ENCODE data around the gene ARIH1. TPM values are rescaled to one million over a fixed set of nuclear protein-coding genes. Genes with fewer than 3 reads are reported as not detected.

ARIH1 gene
- polyA plus RNA-seq, 3 donors, result 13.5 to 47.2 (median 14.4) TPM

DNA sequence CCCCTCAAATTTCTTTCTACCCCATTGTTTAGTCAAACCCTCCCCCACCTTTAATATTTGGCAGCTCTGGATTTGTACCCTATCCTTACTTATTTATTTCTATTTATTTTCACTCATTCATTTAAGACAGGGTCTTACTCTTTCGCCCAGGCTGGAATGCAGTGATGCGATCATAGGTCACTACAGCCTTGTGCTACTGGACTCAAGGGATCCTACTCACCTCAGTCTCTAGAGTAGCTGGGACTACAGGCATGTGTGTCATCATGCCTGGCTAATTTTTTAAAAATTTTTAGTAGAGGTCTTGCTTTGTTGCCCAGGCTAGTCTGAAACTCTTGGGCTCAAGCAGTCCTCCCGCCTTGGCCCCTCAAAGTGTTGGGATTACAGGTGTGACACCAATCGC is 35.4 kb downstream of the ARIH1 start:
- Mint-ChIP-seq H3K9me3 (peaks cover 0 to 6% (median 2%) of the 10 kb centered on the region in 7 donors), H3K27ac (peak overlapping the region in 1 of 7 donors; percentile 26), H3K36me3 (peaks cover 13 to 15% of the 10 kb centered on the region in 2 donors), H3K27me3 (ENCODE audit: low read depth in 3 of 3) (no peaks in the 10 kb centered on the region), H3K4me1 (peaks cover 11% of the 10 kb centered on the region), H3K4me3 (no peak overlapping the region)
- Histone ChIP-seq H3K9ac (ENCODE audit: insufficient read depth, low read length, poor library complexity, severe bottlenecking) (no peak overlapping the region), H3K36me3 (replicated peaks in 1 of 2; ENCODE audit: control insufficient read depth in 1 of 2, insufficient read depth in 2 of 2, low read length in 2 of 2) (peaks cover 0 to 4% of the 10 kb centered on the region in 2 donors), H4K20me1 (ENCODE audit: insufficient read depth, low read length) (peaks cover 98% of the 10 kb centered on the region), H2AFZ (ENCODE audit: insufficient read depth, low read depth, low read length, poor library complexity, severe bottlenecking) (no peak overlapping the region), H3K27ac (ENCODE audit: low read depth in 1 of 2, low read length in 2 of 2) (no peak overlapping the region), H3K4me1 (ENCODE audit: control insufficient read depth in 1 of 2, insufficient read depth in 2 of 2, low read length in 2 of 2) (no peaks in the 10 kb centered on the region), H3K4me3 (replicated peaks in 1 of 3; ENCODE audit: low read depth in 2 of 3, low read length in 3 of 3) (no peak overlapping the region), H3K9me3 (replicated peaks in 1 of 2; ENCODE audit: control insufficient read depth in 1 of 2, insufficient read depth in 1 of 2, low read length in 2 of 2) (no peaks in the 10 kb centered on the region), H3K27me3 (ENCODE audit: control insufficient read depth in 2 of 2, insufficient read depth in 2 of 2, low read length in 2 of 2) (no peaks in the 10 kb centered on the region), H3K79me2 (ENCODE audit: insufficient read depth, low read length) (peaks cover 98% of the 10 kb centered on the region), H3K4me2 (replicated peaks; ENCODE audit: extremely low read depth, low read length, poor library complexity, severe bottlenecking) (no peak overlapping the region)
- intact Hi-C loops (cut with micrococcal nuclease), result no loop called here
- WGBS (ENCODE audit: insufficient coverage), result 100% methylated on average over 3 of the region's 4 CpGs
- no peak for DNase-seq
- TF ChIP-seq CTCF (IDR thresholded peaks at IDR 0.05), result no peak

GRCh38 chr15:72511536-72511935 is 37.4 kb downstream of the ARIH1 start:
- no peak overlapping the region for H3K9ac ChIP-seq (ENCODE audit: insufficient read depth, low read length, poor library complexity, severe bottlenecking)
- H3K4me2 ChIP-seq (replicated peaks; ENCODE audit: extremely low read depth, low read length, poor library complexity, severe bottlenecking), result no peak overlapping the region
- H4K20me1 ChIP-seq (ENCODE audit: insufficient read depth, low read length), result peaks cover 98% of the 10 kb centered on the region
- H3K27me3 ChIP-seq (ENCODE audit: control insufficient read depth in 2 of 2, insufficient read depth in 2 of 2, low read length in 2 of 2), result no peaks in the 10 kb centered on the region
- H3K27ac ChIP-seq (ENCODE audit: low read depth in 1 of 2, low read length in 2 of 2), result no peak overlapping the region
- H3K4me1 ChIP-seq (ENCODE audit: control insufficient read depth in 1 of 2, insufficient read depth in 2 of 2, low read length in 2 of 2), result no peaks in the 10 kb centered on the region
- no CpG with 5 or more reads among the region's 4 CpGs for WGBS (ENCODE audit: insufficient coverage)
- no peaks in the 10 kb centered on the region for H3K27me3 Mint-ChIP-seq (ENCODE audit: low read depth in 3 of 3)
- peaks cover 0 to 6% of the 10 kb centered on the region in 2 donors for H3K36me3 ChIP-seq (replicated peaks in 1 of 2; ENCODE audit: control insufficient read depth in 1 of 2, insufficient read depth in 2 of 2, low read length in 2 of 2)
- intact Hi-C loops (cut with micrococcal nuclease), result no loop called here
- H3K9me3 ChIP-seq (replicated peaks in 1 of 2; ENCODE audit: control insufficient read depth in 1 of 2, insufficient read depth in 1 of 2, low read length in 2 of 2), result no peaks in the 10 kb centered on the region
- H3K36me3 Mint-ChIP-seq, result peaks cover 12 to 23% of the 10 kb centered on the region in 2 donors
- peaks cover 8% of the 10 kb centered on the region for H3K4me1 Mint-ChIP-seq
- no peak overlapping the region for H3K4me3 Mint-ChIP-seq
- no peak for TF ChIP-seq CTCF (IDR thresholded peaks at IDR 0.05)
- peaks cover 0 to 6% (median 2%) of the 10 kb centered on the region in 7 donors for H3K9me3 Mint-ChIP-seq
- H3K27ac Mint-ChIP-seq, result no peak overlapping the region
- no peak overlapping the region for H3K4me3 ChIP-seq (replicated peaks in 1 of 3; ENCODE audit: low read depth in 2 of 3, low read length in 3 of 3)
- H3K79me2 ChIP-seq (ENCODE audit: insufficient read depth, low read length), result peaks cover 98% of the 10 kb centered on the region
- no peak for DNase-seq
- H2AFZ ChIP-seq (ENCODE audit: insufficient read depth, low read depth, low read length, poor library complexity, severe bottlenecking), result no peak overlapping the region

Data from CD14-positive monocyte (primary cell).